HL-60 (cell line): Measurements from ENCODE around the gene SASH1.

Source experiments
- DNase-seq, 2 experiments: peaks; one replicate each; pipeline ENCODE4 v3.0.0-alpha.2; 2010 to 2020; ENCODE audit warnings: low read depth in 1 of 2, low spot score in 1 of 2
- H3K27ac ChIP-seq: fragments of 250-450 bp; sonication (Bioruptor Pico); replicated peaks from 2 replicates; pipeline ENCODE4 v1.5.1; 2020; ENCODE audit warnings: mild to moderate bottlenecking, moderate library complexity
- H3K27me3 ChIP-seq: fragments of 250-450 bp; sonication (Bioruptor Pico); 2 replicates; pipeline ENCODE4 v1.5.1; 2021; ENCODE audit warnings: mild to moderate bottlenecking, moderate library complexity; ENCODE audit not compliant: insufficient read depth, poor library complexity, severe bottlenecking
- H3K4me3 ChIP-seq: replicated peaks from 2 replicates; pipeline ENCODE4 v1.5.1; 2011; ENCODE audit warnings: mild to moderate bottlenecking, control low read depth, low read length; ENCODE audit not compliant: insufficient read depth
- GABPA ChIP-seq: IDR thresholded peaks from 2 replicates; pipeline ENCODE4 v1.6.1; 2012; ENCODE audit warnings: low read depth
- POLR2AphosphoS5 ChIP-seq: IDR thresholded peaks from 2 replicates; pipeline ENCODE4 v1.6.1; 2012; ENCODE audit warnings: low read depth
- SPI1 ChIP-seq: IDR thresholded peaks from 2 replicates; pipeline ENCODE4 v1.6.1; 2012; ENCODE audit warnings: low read depth, mild to moderate bottlenecking, borderline replicate concordance
- TF ChIP-seq, protein P1 (sequence below): IDR thresholded peaks from 2 replicates; pipeline ENCODE4 v1.6.1; 2012; ENCODE audit warnings: low read depth; ENCODE audit not compliant: insufficient replicate concordance
- TF ChIP-seq, protein P2 (sequence below): IDR thresholded peaks from one replicate; pipeline ENCODE4 v1.5.1; 2011; ENCODE audit warnings: low read length, control low read depth, inconsistent platforms; ENCODE audit not compliant: insufficient read depth

Gene SASH1

DNA sequence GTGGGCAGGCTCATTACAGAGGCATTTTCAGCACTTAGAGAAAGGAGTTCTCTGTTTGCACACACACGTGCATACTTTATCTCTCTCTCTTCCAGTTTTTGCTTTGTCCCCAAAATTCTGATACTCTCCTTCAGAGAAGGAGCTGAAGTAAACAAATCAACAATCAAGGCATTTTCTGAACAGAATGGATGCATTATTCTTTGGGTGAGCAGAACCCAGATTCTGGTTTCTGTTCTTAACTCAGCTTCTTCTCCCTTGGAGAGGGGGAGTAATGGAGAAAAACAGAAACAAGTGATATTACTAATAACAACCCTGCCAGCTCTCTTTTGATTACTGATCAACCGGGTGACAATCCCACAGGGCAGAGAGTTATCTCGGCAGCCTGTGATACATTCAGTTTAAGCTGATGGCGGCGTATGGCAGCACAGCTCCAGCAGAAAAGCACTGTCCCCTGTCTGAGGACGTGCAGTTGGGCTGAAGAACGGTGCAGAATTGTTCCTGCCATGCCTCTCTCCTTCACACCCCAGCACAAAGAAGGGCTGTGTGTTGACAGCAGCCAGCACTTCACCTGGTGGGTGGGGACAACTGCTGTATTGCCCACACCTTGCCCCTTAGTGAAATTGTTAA is 47.3 kb upstream of the SASH1 start:
- Histone ChIP-seq H3K4me3 (no peak overlapping the region), H3K27me3 (no peaks in the 10 kb centered on the region), H3K27ac (no peak overlapping the region)
- DNase-seq: no peak
- no peak for TF ChIP-seq POLR2AphosphoS5
- TF ChIP-seq, protein P1, sequence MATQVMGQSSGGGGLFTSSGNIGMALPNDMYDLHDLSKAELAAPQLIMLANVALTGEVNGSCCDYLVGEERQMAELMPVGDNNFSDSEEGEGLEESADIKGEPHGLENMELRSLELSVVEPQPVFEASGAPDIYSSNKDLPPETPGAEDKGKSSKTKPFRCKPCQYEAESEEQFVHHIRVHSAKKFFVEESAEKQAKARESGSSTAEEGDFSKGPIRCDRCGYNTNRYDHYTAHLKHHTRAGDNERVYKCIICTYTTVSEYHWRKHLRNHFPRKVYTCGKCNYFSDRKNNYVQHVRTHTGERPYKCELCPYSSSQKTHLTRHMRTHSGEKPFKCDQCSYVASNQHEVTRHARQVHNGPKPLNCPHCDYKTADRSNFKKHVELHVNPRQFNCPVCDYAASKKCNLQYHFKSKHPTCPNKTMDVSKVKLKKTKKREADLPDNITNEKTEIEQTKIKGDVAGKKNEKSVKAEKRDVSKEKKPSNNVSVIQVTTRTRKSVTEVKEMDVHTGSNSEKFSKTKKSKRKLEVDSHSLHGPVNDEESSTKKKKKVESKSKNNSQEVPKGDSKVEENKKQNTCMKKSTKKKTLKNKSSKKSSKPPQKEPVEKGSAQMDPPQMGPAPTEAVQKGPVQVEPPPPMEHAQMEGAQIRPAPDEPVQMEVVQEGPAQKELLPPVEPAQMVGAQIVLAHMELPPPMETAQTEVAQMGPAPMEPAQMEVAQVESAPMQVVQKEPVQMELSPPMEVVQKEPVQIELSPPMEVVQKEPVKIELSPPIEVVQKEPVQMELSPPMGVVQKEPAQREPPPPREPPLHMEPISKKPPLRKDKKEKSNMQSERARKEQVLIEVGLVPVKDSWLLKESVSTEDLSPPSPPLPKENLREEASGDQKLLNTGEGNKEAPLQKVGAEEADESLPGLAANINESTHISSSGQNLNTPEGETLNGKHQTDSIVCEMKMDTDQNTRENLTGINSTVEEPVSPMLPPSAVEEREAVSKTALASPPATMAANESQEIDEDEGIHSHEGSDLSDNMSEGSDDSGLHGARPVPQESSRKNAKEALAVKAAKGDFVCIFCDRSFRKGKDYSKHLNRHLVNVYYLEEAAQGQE: no peak
- TF ChIP-seq GABPA: no peak
- TF ChIP-seq, protein P2, sequence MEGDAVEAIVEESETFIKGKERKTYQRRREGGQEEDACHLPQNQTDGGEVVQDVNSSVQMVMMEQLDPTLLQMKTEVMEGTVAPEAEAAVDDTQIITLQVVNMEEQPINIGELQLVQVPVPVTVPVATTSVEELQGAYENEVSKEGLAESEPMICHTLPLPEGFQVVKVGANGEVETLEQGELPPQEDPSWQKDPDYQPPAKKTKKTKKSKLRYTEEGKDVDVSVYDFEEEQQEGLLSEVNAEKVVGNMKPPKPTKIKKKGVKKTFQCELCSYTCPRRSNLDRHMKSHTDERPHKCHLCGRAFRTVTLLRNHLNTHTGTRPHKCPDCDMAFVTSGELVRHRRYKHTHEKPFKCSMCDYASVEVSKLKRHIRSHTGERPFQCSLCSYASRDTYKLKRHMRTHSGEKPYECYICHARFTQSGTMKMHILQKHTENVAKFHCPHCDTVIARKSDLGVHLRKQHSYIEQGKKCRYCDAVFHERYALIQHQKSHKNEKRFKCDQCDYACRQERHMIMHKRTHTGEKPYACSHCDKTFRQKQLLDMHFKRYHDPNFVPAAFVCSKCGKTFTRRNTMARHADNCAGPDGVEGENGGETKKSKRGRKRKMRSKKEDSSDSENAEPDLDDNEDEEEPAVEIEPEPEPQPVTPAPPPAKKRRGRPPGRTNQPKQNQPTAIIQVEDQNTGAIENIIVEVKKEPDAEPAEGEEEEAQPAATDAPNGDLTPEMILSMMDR: no peak
- no peak for TF ChIP-seq SPI1

DNA sequence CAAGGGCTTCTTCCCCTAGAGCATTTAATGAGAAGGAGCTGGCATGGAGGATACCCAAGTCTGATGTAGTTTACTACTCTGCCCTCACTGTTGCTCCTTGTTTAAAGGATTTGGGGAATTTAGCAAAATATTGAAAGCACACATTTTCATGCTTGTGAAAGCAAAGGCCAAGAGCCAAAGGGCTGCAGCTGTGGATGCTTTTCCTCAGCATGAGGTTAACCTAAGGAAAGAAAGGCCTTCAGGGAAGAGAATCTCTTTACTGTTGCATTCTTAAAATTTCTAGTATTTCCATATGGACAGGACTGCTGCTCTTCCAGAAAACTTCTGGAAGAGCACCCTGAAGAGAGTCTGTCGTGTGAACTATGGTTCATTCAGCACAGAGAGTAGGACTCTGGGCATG is 45.9 kb upstream of the SASH1 start:
- TF ChIP-seq POLR2AphosphoS5: no peak
- TF ChIP-seq, protein P1: no peak
- no peak for TF ChIP-seq GABPA
- TF ChIP-seq SPI1: no peak
- TF ChIP-seq, protein P2: no peak
- no peaks in the 10 kb centered on the region for H3K27me3 ChIP-seq
- H3K27ac ChIP-seq: no peak overlapping the region
- no peak overlapping the region for H3K4me3 ChIP-seq
- no peak for DNase-seq

DNA sequence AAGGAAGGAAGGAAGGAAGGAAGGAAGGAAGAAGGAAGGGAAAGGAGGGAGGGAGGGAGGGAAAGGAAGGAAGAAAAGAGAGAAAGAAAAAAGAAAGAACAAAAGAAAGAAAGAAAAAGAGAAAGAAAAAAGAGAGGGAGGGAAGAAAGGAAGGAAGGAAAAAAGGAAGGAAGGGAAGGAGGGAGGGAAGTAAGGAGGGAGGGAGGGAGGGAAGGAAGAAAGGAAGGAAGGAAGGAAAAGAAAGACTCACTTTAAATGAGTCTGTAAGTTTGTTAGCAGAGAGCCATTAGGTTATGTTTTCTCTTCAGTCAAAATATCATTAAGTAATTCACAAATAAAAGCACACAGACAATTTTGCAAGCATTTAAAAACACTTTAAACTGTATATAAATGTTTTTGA is 44.0 kb upstream of the SASH1 start:
- Histone ChIP-seq H3K27ac (no peak overlapping the region), H3K4me3 (no peak overlapping the region), H3K27me3 (no peaks in the 10 kb centered on the region)
- TF ChIP-seq, protein P1: no peak
- TF ChIP-seq GABPA (no peak), POLR2AphosphoS5 (no peak), SPI1 (no peak)
- TF ChIP-seq, protein P2: no peak
- DNase-seq: no peak
